ENCODE data around the gene CCL22.

The CCL22 gene

DNA sequence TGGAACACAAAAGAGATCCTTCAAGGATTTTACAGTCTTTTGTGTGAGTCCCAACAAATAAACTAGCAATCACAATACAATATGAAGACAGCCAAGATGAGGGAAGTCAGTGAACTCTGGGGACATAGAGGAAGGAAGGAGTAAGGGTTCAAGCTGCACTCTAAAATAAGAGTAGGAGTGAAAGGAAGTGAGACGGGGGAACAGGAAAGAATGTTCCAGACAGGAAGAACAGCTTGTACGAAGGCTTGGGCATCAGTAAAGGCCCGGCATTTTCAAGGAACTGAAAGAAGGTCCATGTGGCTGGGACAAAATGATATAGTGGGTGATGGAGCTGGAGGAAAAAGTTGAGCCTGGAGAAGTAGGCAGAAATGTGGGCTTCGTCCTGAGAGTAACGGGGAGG lies 50.5 kb downstream of the CCL22 start:
- H3K4me3 ChIP-seq (ENCODE audit: low read depth, low read length), result no peak overlapping the region
- POLR2A ChIA-PET, result interaction anchor here (1.1 kb wide), 1 partner anchor 38 kb away, joined by 4 read pairs; the partner anchor contains the start of genes CIAPIN1 and COQ9
- no peaks in the 10 kb centered on the region for H3K36me3 ChIP-seq (ENCODE audit: control insufficient read depth in 2 of 2, insufficient read depth in 1 of 2, low read length in 2 of 2)
- no peaks in the 10 kb centered on the region for H3K4me1 ChIP-seq (ENCODE audit: control insufficient read depth, insufficient read depth, low read length)
- TF ChIP-seq ZNF121 (tag by site-specific recombination; IDR thresholded peaks at IDR 0.05) (no peak), ZNF600 (tag by site-specific recombination; IDR thresholded peaks at IDR 0.05) (no peak), ZNF202 (tag by site-specific recombination; IDR thresholded peaks at IDR 0.05; ENCODE audit: borderline replicate concordance) (no peak), ZNF585B (tag by site-specific recombination; IDR thresholded peaks at IDR 0.05) (no peak), KLF16 (tag by site-specific recombination; IDR thresholded peaks at IDR 0.05) (no peak), MYNN (tag by site-specific recombination; IDR thresholded peaks at IDR 0.05; ENCODE audit: borderline replicate concordance) (no peak), GFI1B (tag by site-specific recombination; IDR thresholded peaks at IDR 0.05) (no peak), KLF9 (tag by site-specific recombination; IDR thresholded peaks at IDR 0.05; ENCODE audit: low read depth) (no peak), ZNF549 (tag by site-specific recombination; IDR thresholded peaks at IDR 0.05) (no peak), SCRT2 (tag by site-specific recombination; IDR thresholded peaks at IDR 0.05) (no peak), ZNF239 (tag by site-specific recombination; IDR thresholded peaks at IDR 0.05) (no peak)
- TF ChIP-seq, protein P1, sequence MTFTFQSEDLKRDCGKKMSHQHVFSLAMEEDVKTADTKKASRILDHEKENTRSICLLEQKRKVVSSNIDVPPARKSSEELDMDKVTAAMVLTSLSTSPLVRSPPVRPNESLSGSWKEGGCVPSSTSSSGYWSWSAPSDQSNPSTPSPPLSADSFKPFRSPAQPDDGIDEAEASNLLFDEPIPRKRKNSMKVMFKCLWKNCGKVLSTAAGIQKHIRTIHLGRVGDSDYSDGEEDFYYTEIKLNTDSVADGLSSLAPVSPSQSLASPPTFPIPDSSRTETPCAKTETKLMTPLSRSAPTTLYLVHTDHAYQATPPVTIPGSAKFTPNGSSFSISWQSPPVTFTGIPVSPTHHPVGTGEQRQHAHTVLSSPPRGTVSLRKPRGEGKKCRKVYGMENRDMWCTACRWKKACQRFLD (tag by site-specific recombination; IDR thresholded peaks at IDR 0.05), result no peak
- TF ChIP-seq, protein P2, sequence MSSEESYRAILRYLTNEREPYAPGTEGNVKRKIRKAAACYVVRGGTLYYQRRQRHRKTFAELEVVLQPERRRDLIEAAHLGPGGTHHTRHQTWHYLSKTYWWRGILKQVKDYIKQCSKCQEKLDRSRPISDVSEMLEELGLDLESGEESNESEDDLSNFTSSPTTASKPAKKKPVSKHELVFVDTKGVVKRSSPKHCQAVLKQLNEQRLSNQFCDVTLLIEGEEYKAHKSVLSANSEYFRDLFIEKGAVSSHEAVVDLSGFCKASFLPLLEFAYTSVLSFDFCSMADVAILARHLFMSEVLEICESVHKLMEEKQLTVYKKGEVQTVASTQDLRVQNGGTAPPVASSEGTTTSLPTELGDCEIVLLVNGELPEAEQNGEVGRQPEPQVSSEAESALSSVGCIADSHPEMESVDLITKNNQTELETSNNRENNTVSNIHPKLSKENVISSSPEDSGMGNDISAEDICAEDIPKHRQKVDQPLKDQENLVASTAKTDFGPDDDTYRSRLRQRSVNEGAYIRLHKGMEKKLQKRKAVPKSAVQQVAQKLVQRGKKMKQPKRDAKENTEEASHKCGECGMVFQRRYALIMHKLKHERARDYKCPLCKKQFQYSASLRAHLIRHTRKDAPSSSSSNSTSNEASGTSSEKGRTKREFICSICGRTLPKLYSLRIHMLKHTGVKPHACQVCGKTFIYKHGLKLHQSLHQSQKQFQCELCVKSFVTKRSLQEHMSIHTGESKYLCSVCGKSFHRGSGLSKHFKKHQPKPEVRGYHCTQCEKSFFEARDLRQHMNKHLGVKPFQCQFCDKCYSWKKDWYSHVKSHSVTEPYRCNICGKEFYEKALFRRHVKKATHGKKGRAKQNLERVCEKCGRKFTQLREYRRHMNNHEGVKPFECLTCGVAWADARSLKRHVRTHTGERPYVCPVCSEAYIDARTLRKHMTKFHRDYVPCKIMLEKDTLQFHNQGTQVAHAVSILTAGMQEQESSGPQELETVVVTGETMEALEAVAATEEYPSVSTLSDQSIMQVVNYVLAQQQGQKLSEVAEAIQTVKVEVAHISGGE (tag by site-specific recombination; conservative IDR thresholded peaks at IDR 0.05; ENCODE audit: low read depth), result no peak
- TF ChIP-seq, protein P3, sequence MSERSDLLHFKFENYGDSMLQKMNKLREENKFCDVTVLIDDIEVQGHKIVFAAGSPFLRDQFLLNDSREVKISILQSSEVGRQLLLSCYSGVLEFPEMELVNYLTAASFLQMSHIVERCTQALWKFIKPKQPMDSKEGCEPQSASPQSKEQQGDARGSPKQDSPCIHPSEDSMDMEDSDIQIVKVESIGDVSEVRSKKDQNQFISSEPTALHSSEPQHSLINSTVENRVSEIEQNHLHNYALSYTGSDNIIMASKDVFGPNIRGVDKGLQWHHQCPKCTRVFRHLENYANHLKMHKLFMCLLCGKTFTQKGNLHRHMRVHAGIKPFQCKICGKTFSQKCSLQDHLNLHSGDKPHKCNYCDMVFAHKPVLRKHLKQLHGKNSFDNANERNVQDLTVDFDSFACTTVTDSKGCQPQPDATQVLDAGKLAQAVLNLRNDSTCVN (tag by site-specific recombination; optimal IDR thresholded peaks at IDR 0.05), result no peak
- TF ChIP-seq, protein P4, sequence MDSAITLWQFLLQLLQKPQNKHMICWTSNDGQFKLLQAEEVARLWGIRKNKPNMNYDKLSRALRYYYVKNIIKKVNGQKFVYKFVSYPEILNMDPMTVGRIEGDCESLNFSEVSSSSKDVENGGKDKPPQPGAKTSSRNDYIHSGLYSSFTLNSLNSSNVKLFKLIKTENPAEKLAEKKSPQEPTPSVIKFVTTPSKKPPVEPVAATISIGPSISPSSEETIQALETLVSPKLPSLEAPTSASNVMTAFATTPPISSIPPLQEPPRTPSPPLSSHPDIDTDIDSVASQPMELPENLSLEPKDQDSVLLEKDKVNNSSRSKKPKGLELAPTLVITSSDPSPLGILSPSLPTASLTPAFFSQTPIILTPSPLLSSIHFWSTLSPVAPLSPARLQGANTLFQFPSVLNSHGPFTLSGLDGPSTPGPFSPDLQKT (IDR thresholded peaks at IDR 0.05; ENCODE audit: borderline replicate concordance, low read depth, low read length), result no peak
- TF ChIP-seq, protein P5, sequence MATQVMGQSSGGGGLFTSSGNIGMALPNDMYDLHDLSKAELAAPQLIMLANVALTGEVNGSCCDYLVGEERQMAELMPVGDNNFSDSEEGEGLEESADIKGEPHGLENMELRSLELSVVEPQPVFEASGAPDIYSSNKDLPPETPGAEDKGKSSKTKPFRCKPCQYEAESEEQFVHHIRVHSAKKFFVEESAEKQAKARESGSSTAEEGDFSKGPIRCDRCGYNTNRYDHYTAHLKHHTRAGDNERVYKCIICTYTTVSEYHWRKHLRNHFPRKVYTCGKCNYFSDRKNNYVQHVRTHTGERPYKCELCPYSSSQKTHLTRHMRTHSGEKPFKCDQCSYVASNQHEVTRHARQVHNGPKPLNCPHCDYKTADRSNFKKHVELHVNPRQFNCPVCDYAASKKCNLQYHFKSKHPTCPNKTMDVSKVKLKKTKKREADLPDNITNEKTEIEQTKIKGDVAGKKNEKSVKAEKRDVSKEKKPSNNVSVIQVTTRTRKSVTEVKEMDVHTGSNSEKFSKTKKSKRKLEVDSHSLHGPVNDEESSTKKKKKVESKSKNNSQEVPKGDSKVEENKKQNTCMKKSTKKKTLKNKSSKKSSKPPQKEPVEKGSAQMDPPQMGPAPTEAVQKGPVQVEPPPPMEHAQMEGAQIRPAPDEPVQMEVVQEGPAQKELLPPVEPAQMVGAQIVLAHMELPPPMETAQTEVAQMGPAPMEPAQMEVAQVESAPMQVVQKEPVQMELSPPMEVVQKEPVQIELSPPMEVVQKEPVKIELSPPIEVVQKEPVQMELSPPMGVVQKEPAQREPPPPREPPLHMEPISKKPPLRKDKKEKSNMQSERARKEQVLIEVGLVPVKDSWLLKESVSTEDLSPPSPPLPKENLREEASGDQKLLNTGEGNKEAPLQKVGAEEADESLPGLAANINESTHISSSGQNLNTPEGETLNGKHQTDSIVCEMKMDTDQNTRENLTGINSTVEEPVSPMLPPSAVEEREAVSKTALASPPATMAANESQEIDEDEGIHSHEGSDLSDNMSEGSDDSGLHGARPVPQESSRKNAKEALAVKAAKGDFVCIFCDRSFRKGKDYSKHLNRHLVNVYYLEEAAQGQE (tag by site-specific recombination; IDR thresholded peaks at IDR 0.05), result no peak
- H3K27ac ChIP-seq (ENCODE audit: extremely low read depth, low read depth, low read length), result no peak overlapping the region
- H3K9me3 ChIP-seq (ENCODE audit: control insufficient read depth, insufficient read depth, low read depth, low read length), result no peaks in the 10 kb centered on the region
- CTCF ChIA-PET, result interaction anchor here (2.4 kb wide), 1 partner anchor 109 kb away, joined by 8 read pairs; no protein-coding TSS in a partner anchor

All from HEK293 (cell line).